ENCODE measurements around the gene BPI.
A peak's percentile ranks its signal among the peaks of the same experiment; 100 is the strongest.

Gene BPI

GRCh38 chr20:38363004-38363747, 59.2 kb downstream of the BPI start:
- Histone ChIP-seq H3F3A (ENCODE audit: insufficient read depth, low read length) (no peaks in the 10 kb centered on the region), H4K20me1 (ENCODE audit: insufficient read depth, low read length) (no peaks in the 10 kb centered on the region), H3K9me3 (ENCODE audit: low read length) (no peaks in the 10 kb centered on the region), H3K9ac (ENCODE audit: low read length) (no peak overlapping the region), H3K4me3 (ENCODE audit: low read depth, low read length, poor library complexity, severe bottlenecking) (no peak overlapping the region), H3K9me2 (ENCODE audit: low read depth, low read length) (no peaks in the 10 kb centered on the region), H3K4me1 (ENCODE audit: insufficient read depth, low read length, severe bottlenecking) (no peaks in the 10 kb centered on the region), H2AFZ (ENCODE audit: low read length) (no peak overlapping the region), H3K27ac (ENCODE audit: low read depth, low read length, poor library complexity, severe bottlenecking) (no peak overlapping the region), H3K79me2 (ENCODE audit: insufficient read depth, low read length) (no peaks in the 10 kb centered on the region), H3K4me2 (ENCODE audit: low read length) (no peak overlapping the region), H3K27me3 (ENCODE audit: insufficient read depth, low read length) (no peaks in the 10 kb centered on the region; the same call in 1 of the 2 replicates), H3K36me3 (ENCODE audit: insufficient read depth, low read length) (no peaks in the 10 kb centered on the region)
- no peak for TF ChIP-seq EZH2 (IDR thresholded peaks at IDR 0.05; ENCODE audit: borderline replicate concordance, low read length)
- no peak for TF ChIP-seq CTCF (IDR thresholded peaks at IDR 0.05; ENCODE audit: low read length)

- Histone ChIP-seq H3K27ac (ENCODE audit: low read depth, low read length, poor library complexity, severe bottlenecking) (no peak overlapping the region), H3F3A (ENCODE audit: insufficient read depth, low read length) (no peaks in the 10 kb centered on the region), H3K27me3 (ENCODE audit: insufficient read depth, low read length) (no peaks in the 10 kb centered on the region; the same call in 1 of the 2 replicates), H3K36me3 (ENCODE audit: insufficient read depth, low read length) (no peaks in the 10 kb centered on the region), H3K9ac (ENCODE audit: low read length) (no peak overlapping the region), H3K79me2 (ENCODE audit: insufficient read depth, low read length) (no peaks in the 10 kb centered on the region), H3K4me1 (ENCODE audit: insufficient read depth, low read length, severe bottlenecking) (no peaks in the 10 kb centered on the region), H4K20me1 (ENCODE audit: insufficient read depth, low read length) (no peaks in the 10 kb centered on the region), H3K4me2 (ENCODE audit: low read length) (0 out of 2 replicates have a peak overlapping the region, but pooled peaks have one; percentile 27), H3K4me3 (ENCODE audit: low read depth, low read length, poor library complexity, severe bottlenecking) (no peak overlapping the region), H3K9me2 (ENCODE audit: low read depth, low read length) (no peaks in the 10 kb centered on the region), H3K9me3 (ENCODE audit: low read length) (no peaks in the 10 kb centered on the region), H2AFZ (ENCODE audit: low read length) (no peak overlapping the region)
- TF ChIP-seq EZH2 (IDR thresholded peaks at IDR 0.05; ENCODE audit: borderline replicate concordance, low read length) (no peak), CTCF (IDR thresholded peaks at IDR 0.05; ENCODE audit: low read length) (no peak)
Observed at GRCh38 chr20:38369389-38369788, 65.4 kb downstream of the BPI start.

DNA sequence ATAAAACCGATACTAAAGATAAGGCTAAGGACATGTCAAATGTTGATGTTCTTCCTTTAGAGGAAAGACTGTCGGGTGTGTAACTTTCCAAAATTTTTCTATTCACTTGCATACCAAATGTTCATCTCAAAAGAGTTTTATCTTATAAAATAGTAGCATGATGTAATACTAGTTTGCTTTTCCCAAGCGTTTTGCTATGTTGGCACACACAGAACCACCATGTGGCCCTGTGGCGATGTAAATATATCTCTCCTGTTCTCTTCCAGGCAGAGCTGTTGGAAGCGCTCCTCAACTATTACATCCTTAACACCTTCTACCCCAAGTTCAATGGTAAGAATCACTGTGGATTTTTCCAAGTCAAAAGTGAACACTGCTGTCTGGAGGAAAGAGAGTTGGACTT, 68.8 kb downstream of the BPI start:
- no peak overlapping the region for H2AFZ ChIP-seq (ENCODE audit: low read length)
- no peaks in the 10 kb centered on the region for H3K36me3 ChIP-seq (ENCODE audit: insufficient read depth, low read length)
- H3K27me3 ChIP-seq (ENCODE audit: insufficient read depth, low read length), result no peaks in the 10 kb centered on the region
- H3K4me1 ChIP-seq (ENCODE audit: insufficient read depth, low read length, severe bottlenecking), result no peaks in the 10 kb centered on the region
- H4K20me1 ChIP-seq (ENCODE audit: insufficient read depth, low read length), result no peaks in the 10 kb centered on the region
- no peaks in the 10 kb centered on the region for H3K79me2 ChIP-seq (ENCODE audit: insufficient read depth, low read length)
- H3K4me2 ChIP-seq (ENCODE audit: low read length), result no peak overlapping the region
- H3K9me3 ChIP-seq (ENCODE audit: low read length), result no peaks in the 10 kb centered on the region
- no peaks in the 10 kb centered on the region for H3F3A ChIP-seq (ENCODE audit: insufficient read depth, low read length)
- TF ChIP-seq CTCF (IDR thresholded peaks at IDR 0.05; ENCODE audit: low read length) (no peak), EZH2 (IDR thresholded peaks at IDR 0.05; ENCODE audit: borderline replicate concordance, low read length) (no peak)
- no peaks in the 10 kb centered on the region for H3K9me2 ChIP-seq (ENCODE audit: low read depth, low read length)
- H3K9ac ChIP-seq (ENCODE audit: low read length), result no peak overlapping the region
- no peak overlapping the region for H3K4me3 ChIP-seq (ENCODE audit: low read depth, low read length, poor library complexity, severe bottlenecking)
- H3K27ac ChIP-seq (ENCODE audit: low read depth, low read length, poor library complexity, severe bottlenecking), result no peak overlapping the region
